ENCODE measurements around the gene DCST2.

DCST2 gene

GRCh38 chr1:155075535-155075934 is 42.0 kb upstream of the DCST2 start:
- no peak for TF ChIP-seq CTCF (IDR thresholded peaks at IDR 0.05; ENCODE audit: control insufficient read depth, insufficient read depth, low read depth, low read length, missing control alignments)
- no peak overlapping the region for H3K4me3 ChIP-seq (ENCODE audit: control insufficient read depth, low read depth, low read length)
- no peak for DNase-seq (ENCODE audit: low read depth)

GRCh38 chr1:155073377-155074242 is 40.0 kb upstream of the DCST2 start:
- no peak overlapping the region for H3K4me3 ChIP-seq (ENCODE audit: control insufficient read depth, low read depth, low read length)
- no peak for TF ChIP-seq CTCF (IDR thresholded peaks at IDR 0.05; ENCODE audit: control insufficient read depth, insufficient read depth, low read depth, low read length, missing control alignments)
- no peak for DNase-seq (ENCODE audit: low read depth)

GRCh38 chr1:155072531-155073289 is 39.1 kb upstream of the DCST2 start:
- TF ChIP-seq CTCF (IDR thresholded peaks at IDR 0.05; ENCODE audit: control insufficient read depth, insufficient read depth, low read depth, low read length, missing control alignments) = no peak
- no peak for DNase-seq (ENCODE audit: low read depth)
- no peak overlapping the region for H3K4me3 ChIP-seq (ENCODE audit: control insufficient read depth, low read depth, low read length)

- DNase-seq (ENCODE audit: low read depth) = no peak
- no peak overlapping the region for H3K4me3 ChIP-seq (ENCODE audit: control insufficient read depth, low read depth, low read length)
- TF ChIP-seq CTCF (IDR thresholded peaks at IDR 0.05; ENCODE audit: control insufficient read depth, insufficient read depth, low read depth, low read length, missing control alignments) = no peak
Measured at GRCh38 chr1:155071701-155072100, 38.1 kb upstream of the DCST2 start.

- H3K4me3 ChIP-seq (ENCODE audit: control insufficient read depth, low read depth, low read length) = peak overlapping the region; percentile 35
- TF ChIP-seq CTCF (IDR thresholded peaks at IDR 0.05; ENCODE audit: control insufficient read depth, insufficient read depth, low read depth, low read length, missing control alignments) = peak; percentile 30
- DNase-seq (ENCODE audit: low read depth) = no peak
Measured at GRCh38 chr1:155070721-155071569, 37.4 kb upstream of the DCST2 start.

GRCh38 chr1:155070158-155070621 is 36.6 kb upstream of the DCST2 start:
- no peak for TF ChIP-seq CTCF (IDR thresholded peaks at IDR 0.05; ENCODE audit: control insufficient read depth, insufficient read depth, low read depth, low read length, missing control alignments)
- peak overlapping the region; percentile 35; the same call in 1 of the 2 replicates for H3K4me3 ChIP-seq (ENCODE audit: control insufficient read depth, low read depth, low read length)
- no peak for DNase-seq (ENCODE audit: low read depth)
